HG03159 (cell line): ENCODE data around the gene PPM1G.

Experiments used
- ATAC-seq: cut with Tn5 transposase; IDR thresholded peaks from one replicate; pipeline ENCODE4 v1.9.1; 2021; ENCODE audit warnings: mild to moderate bottlenecking, moderate library complexity; ENCODE audit not compliant: unreplicated experiment

PPM1G gene

GRCh38 chr2:27336173-27336572 lies 73.2 kb downstream of the PPM1G start:
- no peak for ATAC-seq

- no peak for ATAC-seq
These were observed 74.1 kb downstream of the PPM1G start for GRCh38 chr2:27335311-27335710.
